CD8-positive, alpha-beta memory T cell (primary cell): ENCODE measurements around the gene INO80. TPM values are rescaled to one million over a fixed set of nuclear protein-coding genes. Genes with fewer than 3 reads are reported as not detected.
A peak's percentile ranks its signal among the peaks of the same experiment; 100 is the strongest.

Source experiments
- CTCF ChIA-PET: fragments of 350-600 bp; sonication (Branson Sonifier 250); formaldehyde crosslinking; loops from one replicate; lab custom pipeline; 2021; ENCODE audit warnings: antibody characterized with exemption; lab: Charles Lee
- POLR2A ChIA-PET: fragments of 350-600 bp; sonication (Branson Sonifier 250); formaldehyde crosslinking; loops from one replicate; lab custom pipeline; 2021; ENCODE audit warnings: antibody characterized with exemption; lab: Charles Lee
- DNase-seq, 5 donors: peaks; one replicate each; pipeline versions ENCODE4 v3.0.0 to v3.0.0-alpha.2; 2020 to 2022; ENCODE audit warnings: mixed read lengths in 1 of 5
- H3K27ac ChIP-seq: one replicate; pipeline ENCODE4 v1.7.0; 2013; ENCODE audit warnings: low read depth, mild to moderate bottlenecking, low read length, moderate library complexity
- H3K27me3 ChIP-seq: 2 replicates; pipeline ENCODE4 v1.7.0; 2013; ENCODE audit warnings: low read length, mild to moderate bottlenecking; ENCODE audit not compliant: insufficient read depth, poor library complexity, severe bottlenecking
- H3K36me3 ChIP-seq: 2 replicates; pipeline ENCODE4 v1.7.0; 2013; ENCODE audit warnings: mild to moderate bottlenecking, low read length, moderate library complexity; ENCODE audit not compliant: insufficient read depth
- H3K4me1 ChIP-seq: 2 replicates; pipeline ENCODE4 v1.7.0; 2013; ENCODE audit warnings: mild to moderate bottlenecking, low read length, moderate library complexity; ENCODE audit not compliant: insufficient read depth
- H3K4me3 ChIP-seq: 2 replicates; pipeline ENCODE4 v1.7.0; 2013; ENCODE audit warnings: mild to moderate bottlenecking, low read length
- H3K9me3 ChIP-seq: 2 replicates; pipeline ENCODE4 v1.7.0; 2013; ENCODE audit warnings: mild to moderate bottlenecking, low read length
- H3K27ac Mint-ChIP-seq, 8 donors: one replicate each; pipeline ENCODE4 v1.8.0; 2020 to 2021; ENCODE audit warnings: mixed read lengths in 8 of 8, mild to moderate bottlenecking in 6 of 8, inconsistent platforms in 3 of 8, moderate library complexity in 3 of 8
- H3K27me3 Mint-ChIP-seq, 2 donors: one replicate each; pipeline ENCODE4 v1.8.0; 2020 to 2021; ENCODE audit warnings: mixed read lengths in 2 of 2, mild to moderate bottlenecking in 1 of 2, moderate library complexity in 1 of 2
- H3K36me3 Mint-ChIP-seq, 3 donors: one replicate each; pipeline ENCODE4 v1.8.0; 2020 to 2021; ENCODE audit warnings: mixed read lengths in 3 of 3, inconsistent platforms in 1 of 3, mild to moderate bottlenecking in 1 of 3
- H3K4me1 Mint-ChIP-seq, 3 donors: one replicate each; pipeline ENCODE4 v1.8.0; 2020 to 2021; ENCODE audit warnings: mixed read lengths in 3 of 3, inconsistent platforms in 1 of 3, mild to moderate bottlenecking in 1 of 3
- H3K4me3 Mint-ChIP-seq, 7 donors: one replicate each; pipeline ENCODE4 v1.8.0; 2020 to 2021; ENCODE audit warnings: mixed read lengths in 7 of 7, mild to moderate bottlenecking in 6 of 7, moderate library complexity in 4 of 7, inconsistent platforms in 2 of 7
- H3K9me3 Mint-ChIP-seq, 5 donors: one replicate each; pipeline ENCODE4 v1.8.0; 2020 to 2022; ENCODE audit warnings: mixed read lengths in 5 of 5, mild to moderate bottlenecking in 3 of 5, moderate library complexity in 2 of 5, inconsistent platforms in 1 of 5
- polyA plus RNA-seq: library from polyadenylated mRNA; unstranded; fragments of 300-500 nt; fragmentation: Illumina TruSeq; gene quantifications from one replicate; pipeline ENCODE4 v1.2.3, GENCODE V29; 2021
- total RNA-seq, 2 experiments: library from RNA; stranded (reverse); gene quantifications; one replicate each; pipeline ENCODE4 v1.2.3, GENCODE V29; 2021

Gene INO80
- total and polyA plus RNA-seq, 3 experiments from 2014 or later, result 7.2 to 29.2 (median 26.3) TPM

- no peak for DNase-seq
- Mint-ChIP-seq H3K4me1 (peaks cover 0 to 7% (median 2%) of the 10 kb centered on the region in 3 donors), H3K4me3 (no peak overlapping the region), H3K27me3 (no peaks in the 10 kb centered on the region), H3K9me3 (no peaks in the 10 kb centered on the region), H3K27ac (peak overlapping the region in 1 of 8 donors; percentile 47), H3K36me3 (peaks cover 0 to 82% (median 23%) of the 10 kb centered on the region in 3 donors)
- Histone ChIP-seq H3K27ac (no peak overlapping the region), H3K36me3 (peaks cover 19% of the 10 kb centered on the region), H3K9me3 (no peaks in the 10 kb centered on the region), H3K4me1 (no peaks in the 10 kb centered on the region), H3K4me3 (no peak overlapping the region), H3K27me3 (no peaks in the 10 kb centered on the region)
- CTCF ChIA-PET, result no interaction called here
- POLR2A ChIA-PET, result no interaction called here
These were observed 73.2 kb downstream of the INO80 start for GRCh38 chr15:41042851-41043250.

GRCh38 chr15:41039121-41039520, 77.0 kb downstream of the INO80 start:
- Mint-ChIP-seq H3K27ac (peak overlapping the region in 3 of 8 donors; percentile 2 to 17 (median 10)), H3K9me3 (no peaks in the 10 kb centered on the region)
- POLR2A ChIA-PET, result no interaction called here

GRCh38 chr15:41032079-41032328, 84.1 kb downstream of the INO80 start:
- Histone ChIP-seq H3K27ac (no peak overlapping the region), H3K36me3 (peaks cover under 1% of the 10 kb centered on the region), H3K4me3 (no peak overlapping the region), H3K9me3 (no peaks in the 10 kb centered on the region), H3K27me3 (no peaks in the 10 kb centered on the region), H3K4me1 (no peaks in the 10 kb centered on the region)
- H3K27ac Mint-ChIP-seq, result no peak overlapping the region
- H3K27me3 Mint-ChIP-seq, result no peaks in the 10 kb centered on the region
- CTCF ChIA-PET, result no interaction called here
- H3K9me3 Mint-ChIP-seq, result no peaks in the 10 kb centered on the region
- peaks cover 11 to 19% (median 14%) of the 10 kb centered on the region in 3 donors for H3K4me1 Mint-ChIP-seq
- POLR2A ChIA-PET, result no interaction called here
- H3K36me3 Mint-ChIP-seq, result peaks cover 0 to 55% (median 14%) of the 10 kb centered on the region in 3 donors
- H3K4me3 Mint-ChIP-seq, result no peak overlapping the region
- DNase-seq, result no peak

More at GRCh38 chr15:41039121-41039520, 77.0 kb downstream of the INO80 start:
- Histone ChIP-seq H3K27ac (no peak overlapping the region), H3K36me3 (peaks cover 11% of the 10 kb centered on the region), H3K27me3 (no peaks in the 10 kb centered on the region), H3K9me3 (no peaks in the 10 kb centered on the region), H3K4me1 (no peaks in the 10 kb centered on the region), H3K4me3 (no peak overlapping the region)
- CTCF ChIA-PET, result no interaction called here
- Mint-ChIP-seq H3K4me1 (peaks cover 5 to 11% (median 6%) of the 10 kb centered on the region in 3 donors), H3K36me3 (peaks cover 0 to 61% (median 20%) of the 10 kb centered on the region in 3 donors), H3K4me3 (no peak overlapping the region), H3K27me3 (no peaks in the 10 kb centered on the region)
- no peak for DNase-seq

GRCh38 chr15:41031232-41032078, 84.6 kb downstream of the INO80 start:
- no peaks in the 10 kb centered on the region for H3K27me3 ChIP-seq
- CTCF ChIA-PET, result no interaction called here
- no peaks in the 10 kb centered on the region for H3K9me3 Mint-ChIP-seq
- no peak overlapping the region for H3K27ac ChIP-seq
- H3K4me3 ChIP-seq, result no peak overlapping the region
- peaks cover 6% of the 10 kb centered on the region for H3K36me3 ChIP-seq
- no peaks in the 10 kb centered on the region for H3K4me1 ChIP-seq
- H3K36me3 Mint-ChIP-seq, result peaks cover 0 to 60% (median 17%) of the 10 kb centered on the region in 3 donors
- no peak overlapping the region for H3K4me3 Mint-ChIP-seq
- no peak for DNase-seq
- peaks cover 11 to 19% (median 14%) of the 10 kb centered on the region in 3 donors for H3K4me1 Mint-ChIP-seq
- H3K27ac Mint-ChIP-seq, result peak overlapping the region in 7 of 8 donors; percentile 7 to 88 (median 59)
- POLR2A ChIA-PET, result no interaction called here
- H3K9me3 ChIP-seq, result no peaks in the 10 kb centered on the region
- H3K27me3 Mint-ChIP-seq, result no peaks in the 10 kb centered on the region

- no peaks in the 10 kb centered on the region for H3K27me3 ChIP-seq
- no peak overlapping the region for H3K4me3 ChIP-seq
- H3K36me3 Mint-ChIP-seq, result peaks cover 0 to 70% (median 14%) of the 10 kb centered on the region in 3 donors
- no peak overlapping the region for H3K27ac Mint-ChIP-seq
- H3K9me3 Mint-ChIP-seq, result no peaks in the 10 kb centered on the region
- H3K4me3 Mint-ChIP-seq, result no peak overlapping the region
- POLR2A ChIA-PET, result interaction anchor here (0.6 kb wide), 1 partner anchor 275 kb away, joined by 3 read pairs; no protein-coding TSS in a partner anchor
- DNase-seq, result no peak
- H3K4me1 ChIP-seq, result no peaks in the 10 kb centered on the region
- H3K36me3 ChIP-seq, result peaks cover 12% of the 10 kb centered on the region
- no peaks in the 10 kb centered on the region for H3K9me3 ChIP-seq
- H3K4me1 Mint-ChIP-seq, result peaks cover 6 to 13% (median 10%) of the 10 kb centered on the region in 3 donors
- no peaks in the 10 kb centered on the region for H3K27me3 Mint-ChIP-seq
- H3K27ac ChIP-seq, result no peak overlapping the region
- CTCF ChIA-PET, result no interaction called here
These were observed 87.2 kb downstream of the INO80 start for GRCh38 chr15:41028853-41029252.

- peaks cover 19% of the 10 kb centered on the region for H3K36me3 ChIP-seq
These were observed 90.7 kb downstream of the INO80 start for GRCh38 chr15:41025393-41025792.

GRCh38 chr15:41024885-41025284, 91.2 kb downstream of the INO80 start:
- no peak for DNase-seq
- no peaks in the 10 kb centered on the region for H3K4me1 Mint-ChIP-seq
- peaks cover 19% of the 10 kb centered on the region for H3K36me3 ChIP-seq

More at GRCh38 chr15:41025393-41025792, 90.7 kb downstream of the INO80 start:
- POLR2A ChIA-PET, result no interaction called here
- Histone ChIP-seq H3K4me3 (no peak overlapping the region), H3K9me3 (no peaks in the 10 kb centered on the region), H3K4me1 (no peaks in the 10 kb centered on the region), H3K27ac (no peak overlapping the region), H3K27me3 (no peaks in the 10 kb centered on the region)
- H3K4me3 Mint-ChIP-seq, result no peak overlapping the region
- H3K27ac Mint-ChIP-seq, result peak overlapping the region in 2 of 8 donors; percentile 22 to 32
- H3K36me3 Mint-ChIP-seq, result peaks cover 0 to 68% (median 11%) of the 10 kb centered on the region in 3 donors
- no peaks in the 10 kb centered on the region for H3K27me3 Mint-ChIP-seq
- DNase-seq, result no peak
- no peaks in the 10 kb centered on the region for H3K4me1 Mint-ChIP-seq
- CTCF ChIA-PET, result interaction anchor here (7.3 kb wide), 1 partner anchor 120 kb away, joined by 56 read pairs; no protein-coding TSS in a partner anchor
- H3K9me3 Mint-ChIP-seq, result no peaks in the 10 kb centered on the region

GRCh38 chr15:41024131-41024530, 91.9 kb downstream of the INO80 start:
- Histone ChIP-seq H3K27me3 (no peaks in the 10 kb centered on the region), H3K4me3 (no peak overlapping the region), H3K4me1 (no peaks in the 10 kb centered on the region), H3K9me3 (no peaks in the 10 kb centered on the region), H3K27ac (no peak overlapping the region), H3K36me3 (peaks cover 19% of the 10 kb centered on the region)
- DNase-seq, result no peak
- Mint-ChIP-seq H3K27ac (peak overlapping the region in 1 of 8 donors; percentile 39), H3K4me3 (no peak overlapping the region), H3K9me3 (no peaks in the 10 kb centered on the region), H3K4me1 (no peaks in the 10 kb centered on the region), H3K27me3 (no peaks in the 10 kb centered on the region), H3K36me3 (peaks cover 0 to 70% (median 11%) of the 10 kb centered on the region in 3 donors)
- ChIA-PET POLR2A (no interaction called here), CTCF (interaction anchor here (7.3 kb wide), 1 partner anchor 119 kb away, joined by 56 read pairs; no protein-coding TSS in a partner anchor)

More at GRCh38 chr15:41024885-41025284, 91.2 kb downstream of the INO80 start:
- Mint-ChIP-seq H3K27ac (peak overlapping the region in 3 of 8 donors; percentile 9 to 36 (median 32)), H3K9me3 (no peaks in the 10 kb centered on the region), H3K4me3 (no peak overlapping the region), H3K36me3 (peaks cover 0 to 70% (median 11%) of the 10 kb centered on the region in 3 donors), H3K27me3 (no peaks in the 10 kb centered on the region)
- H3K9me3 ChIP-seq, result no peaks in the 10 kb centered on the region
- POLR2A ChIA-PET, result no interaction called here
- H3K4me1 ChIP-seq, result no peaks in the 10 kb centered on the region
- H3K27me3 ChIP-seq, result no peaks in the 10 kb centered on the region
- H3K4me3 ChIP-seq, result no peak overlapping the region
- no peak overlapping the region for H3K27ac ChIP-seq
- CTCF ChIA-PET, result interaction anchor here (7.3 kb wide), 1 partner anchor 120 kb away, joined by 56 read pairs; no protein-coding TSS in a partner anchor
